IgD-negative memory B cell (primary cell): Measurements from ENCODE around the gene LUC7L3. TPM values are rescaled to one million over a fixed set of nuclear protein-coding genes. Genes with fewer than 3 reads are reported as not detected.

ENCODE experiments used
- H3K27ac Mint-ChIP-seq, 3 donors: one replicate each; pipeline ENCODE4 v1.8.0; 2020 to 2022; ENCODE audit warnings: mild to moderate bottlenecking in 3 of 3, mixed read lengths in 3 of 3, moderate library complexity in 1 of 3
- H3K27me3 Mint-ChIP-seq: one replicate; pipeline ENCODE4 v1.8.0; 2021; ENCODE audit warnings: mixed read lengths
- H3K36me3 Mint-ChIP-seq: one replicate; pipeline ENCODE4 v1.8.0; 2020; ENCODE audit warnings: mild to moderate bottlenecking, mixed read lengths
- H3K4me1 Mint-ChIP-seq, 3 donors: one replicate each; pipeline ENCODE4 v1.8.0; 2020 to 2022; ENCODE audit warnings: mixed read lengths in 3 of 3, mild to moderate bottlenecking in 1 of 3
- H3K4me3 Mint-ChIP-seq, 4 donors: one replicate each; pipeline ENCODE4 v1.8.0; 2020 to 2022; ENCODE audit warnings: mild to moderate bottlenecking in 4 of 4, mixed read lengths in 4 of 4, moderate library complexity in 3 of 4
- H3K9me3 Mint-ChIP-seq, 3 donors: one replicate each; pipeline ENCODE4 v1.8.0; 2020 to 2021; ENCODE audit warnings: mixed read lengths in 3 of 3, mild to moderate bottlenecking in 1 of 3
- polyA plus RNA-seq: library from polyadenylated mRNA; unstranded; fragments of 300-500 nt; fragmentation: Illumina TruSeq; gene quantifications from one replicate; pipeline ENCODE4 v1.2.3, GENCODE V29; 2021

Gene LUC7L3
- polyA plus RNA-seq, 1 donor from 2014 or later: 65.5 TPM

DNA sequence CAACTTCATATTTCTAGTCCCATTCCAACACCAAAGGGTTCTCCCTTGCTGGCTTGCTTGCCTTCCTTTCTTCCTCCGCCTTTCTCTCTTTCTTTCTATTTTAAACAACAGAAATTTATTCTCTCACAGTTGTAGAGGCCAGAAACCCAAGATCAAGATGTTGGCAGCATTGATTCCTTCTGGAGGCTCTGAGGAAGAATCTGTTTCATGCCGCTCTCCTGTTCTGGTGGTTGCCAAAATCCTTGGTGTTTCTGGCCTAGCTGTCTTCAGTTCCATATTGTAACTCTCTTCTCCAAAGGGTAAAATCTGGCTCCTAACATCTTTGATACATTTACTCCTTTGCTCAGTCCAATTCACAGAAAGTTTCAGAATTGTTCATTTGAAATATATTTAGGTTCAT lies 50.9 kb downstream of the LUC7L3 start:
- no peaks in the 10 kb centered on the region for H3K36me3 Mint-ChIP-seq
- H3K9me3 Mint-ChIP-seq: no peaks in the 10 kb centered on the region
- H3K4me1 Mint-ChIP-seq: peaks cover 9 to 18% (median 13%) of the 10 kb centered on the region in 3 donors
- no peak overlapping the region for H3K4me3 Mint-ChIP-seq
- H3K27ac Mint-ChIP-seq: peak overlapping the region in 1 of 3 donors; percentile 63
- H3K27me3 Mint-ChIP-seq: no peaks in the 10 kb centered on the region

DNA sequence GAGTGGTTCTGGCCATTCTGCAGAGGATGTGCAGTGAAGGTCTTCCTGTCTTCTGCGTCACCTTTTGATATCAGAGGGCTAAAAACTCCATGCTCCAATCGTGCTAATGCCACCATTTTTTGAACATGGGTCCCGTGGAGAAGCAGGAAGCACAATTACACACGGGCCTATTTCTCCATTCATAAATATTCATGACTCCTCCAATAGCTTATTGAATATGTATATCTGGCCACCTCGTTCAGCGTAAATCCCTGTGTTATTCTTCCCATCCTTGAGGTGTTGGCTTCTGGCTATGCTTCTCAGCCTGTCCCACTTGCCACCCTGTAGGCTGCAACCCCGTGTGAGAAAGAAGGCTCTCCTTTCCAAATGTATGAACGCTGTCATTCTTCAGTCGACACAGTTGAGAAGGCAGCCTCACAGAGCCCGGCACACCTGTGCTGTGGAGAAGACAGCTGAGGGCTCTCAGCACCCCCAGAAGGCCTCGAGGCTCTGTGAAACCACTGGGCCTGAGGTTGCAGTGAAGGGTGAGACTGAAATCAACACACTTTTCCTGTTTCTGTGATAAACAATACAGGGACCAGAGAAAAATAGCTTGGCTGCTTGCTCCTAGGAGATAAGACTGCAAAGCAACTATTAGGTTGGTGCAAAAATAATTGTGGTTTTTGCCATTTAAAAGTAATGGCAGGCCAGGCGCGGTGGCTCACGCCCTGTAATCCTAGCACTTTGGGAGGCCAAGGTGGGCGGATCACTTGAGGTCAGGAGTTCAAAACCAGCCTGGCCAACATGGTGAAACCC lies 52.8 kb downstream of the LUC7L3 start:
- Mint-ChIP-seq H3K27me3 (no peaks in the 10 kb centered on the region), H3K9me3 (no peaks in the 10 kb centered on the region), H3K36me3 (no peaks in the 10 kb centered on the region), H3K4me1 (peaks cover 0 to 5% (median 4%) of the 10 kb centered on the region in 3 donors), H3K27ac (no peak overlapping the region), H3K4me3 (no peak overlapping the region)

DNA sequence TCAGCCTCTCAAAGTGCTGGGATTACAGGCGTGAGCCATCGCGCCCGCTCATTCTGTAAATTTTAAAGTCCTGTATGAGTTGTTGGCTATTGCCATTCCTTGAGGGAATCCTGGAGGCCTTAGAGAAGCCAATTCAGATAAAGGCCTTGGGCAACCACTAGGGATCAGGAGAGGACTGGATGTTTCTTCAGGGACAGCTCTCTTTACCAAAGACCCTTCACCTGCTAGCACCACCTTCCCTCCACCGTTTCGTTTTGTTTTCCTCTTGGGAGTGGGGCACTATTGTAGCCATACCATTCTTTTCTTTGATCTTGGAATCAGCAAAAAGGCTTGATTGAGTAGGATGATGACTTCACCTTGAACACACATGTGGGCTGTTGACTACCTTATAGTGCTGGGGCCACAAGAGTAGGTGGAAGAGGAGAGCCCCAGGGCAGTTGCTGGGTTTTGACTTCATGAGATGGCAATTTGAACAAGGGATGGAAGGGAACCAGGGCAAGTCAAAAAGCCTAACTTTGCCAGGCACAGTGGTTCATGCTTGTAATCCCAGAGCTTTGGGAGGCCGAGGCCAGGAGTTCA lies 54.9 kb downstream of the LUC7L3 start:
- Mint-ChIP-seq H3K4me1 (peaks cover 0 to 5% (median 4%) of the 10 kb centered on the region in 3 donors), H3K27me3 (no peaks in the 10 kb centered on the region), H3K36me3 (no peaks in the 10 kb centered on the region), H3K27ac (no peak overlapping the region), H3K9me3 (no peaks in the 10 kb centered on the region), H3K4me3 (no peak overlapping the region)

DNA sequence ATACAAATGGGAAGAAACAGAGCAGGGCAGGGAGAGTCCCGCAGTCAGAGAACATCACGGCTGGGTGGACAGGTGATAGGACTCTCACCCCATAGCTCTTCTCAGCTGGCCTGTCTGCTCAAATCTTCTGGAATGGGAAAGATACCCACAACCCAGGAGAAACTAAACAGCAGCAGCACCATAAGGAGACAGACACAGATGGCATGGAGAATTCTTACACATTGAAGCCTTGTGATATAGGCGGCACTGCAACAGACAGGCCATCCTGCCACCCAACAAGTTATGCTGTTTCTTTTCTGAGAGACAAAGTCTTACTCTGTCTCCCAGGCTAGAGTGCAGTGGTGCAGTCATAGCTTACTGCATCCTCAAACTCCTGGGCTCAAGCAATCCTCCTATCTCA lies 56.5 kb downstream of the LUC7L3 start:
- Mint-ChIP-seq H3K27ac (no peak overlapping the region), H3K36me3 (no peaks in the 10 kb centered on the region), H3K4me3 (no peak overlapping the region), H3K27me3 (no peaks in the 10 kb centered on the region), H3K4me1 (peaks cover 0 to 5% (median 4%) of the 10 kb centered on the region in 3 donors), H3K9me3 (no peaks in the 10 kb centered on the region)

DNA sequence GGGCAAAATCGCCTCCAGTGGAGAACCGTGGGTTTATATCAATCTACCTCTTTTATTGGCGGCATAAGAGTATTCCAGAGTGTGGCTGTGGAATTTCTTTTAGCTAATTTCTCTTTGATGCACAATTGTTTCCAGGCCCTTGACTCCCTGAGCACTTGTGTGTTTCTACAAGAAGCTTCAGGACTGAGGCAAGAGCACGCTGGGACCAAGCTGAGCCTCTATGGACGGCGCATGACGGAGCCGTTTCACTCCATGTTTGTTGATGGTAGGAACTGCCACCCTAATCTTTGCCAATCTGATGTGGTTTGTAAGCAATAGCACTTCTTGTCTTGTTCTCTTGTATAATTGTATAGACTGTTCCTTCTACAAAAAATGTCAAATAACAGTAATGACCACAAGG lies 59.1 kb downstream of the LUC7L3 start:
- Mint-ChIP-seq H3K4me1 (peaks cover 0 to 5% (median 3%) of the 10 kb centered on the region in 3 donors), H3K9me3 (no peaks in the 10 kb centered on the region), H3K27me3 (peaks cover 2% of the 10 kb centered on the region), H3K36me3 (no peaks in the 10 kb centered on the region), H3K27ac (no peak overlapping the region), H3K4me3 (no peak overlapping the region)

DNA sequence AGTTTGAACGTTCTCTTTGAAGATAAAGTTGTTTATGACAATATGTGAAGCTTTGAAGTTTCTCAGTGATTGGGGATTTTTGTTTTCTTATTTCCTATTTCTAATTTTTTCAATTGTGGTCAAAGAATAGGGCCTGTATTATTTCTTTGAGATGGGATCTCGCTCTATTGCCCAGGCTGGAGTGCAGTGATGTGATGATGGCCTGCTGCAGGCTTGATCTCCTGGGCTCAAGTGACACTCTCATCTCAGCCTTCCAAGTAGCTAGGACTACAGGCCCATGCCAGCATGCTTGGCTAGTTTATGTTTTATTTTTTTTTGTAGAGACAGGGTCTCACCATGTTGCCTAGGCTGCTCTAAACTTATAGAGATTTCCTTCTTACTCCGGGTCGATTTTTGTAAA lies 59.6 kb downstream of the LUC7L3 start:
- Mint-ChIP-seq H3K36me3 (no peaks in the 10 kb centered on the region), H3K27ac (no peak overlapping the region), H3K4me1 (peaks cover 0 to 5% (median 3%) of the 10 kb centered on the region in 3 donors), H3K9me3 (no peaks in the 10 kb centered on the region), H3K27me3 (peaks cover 2% of the 10 kb centered on the region), H3K4me3 (no peak overlapping the region)

DNA sequence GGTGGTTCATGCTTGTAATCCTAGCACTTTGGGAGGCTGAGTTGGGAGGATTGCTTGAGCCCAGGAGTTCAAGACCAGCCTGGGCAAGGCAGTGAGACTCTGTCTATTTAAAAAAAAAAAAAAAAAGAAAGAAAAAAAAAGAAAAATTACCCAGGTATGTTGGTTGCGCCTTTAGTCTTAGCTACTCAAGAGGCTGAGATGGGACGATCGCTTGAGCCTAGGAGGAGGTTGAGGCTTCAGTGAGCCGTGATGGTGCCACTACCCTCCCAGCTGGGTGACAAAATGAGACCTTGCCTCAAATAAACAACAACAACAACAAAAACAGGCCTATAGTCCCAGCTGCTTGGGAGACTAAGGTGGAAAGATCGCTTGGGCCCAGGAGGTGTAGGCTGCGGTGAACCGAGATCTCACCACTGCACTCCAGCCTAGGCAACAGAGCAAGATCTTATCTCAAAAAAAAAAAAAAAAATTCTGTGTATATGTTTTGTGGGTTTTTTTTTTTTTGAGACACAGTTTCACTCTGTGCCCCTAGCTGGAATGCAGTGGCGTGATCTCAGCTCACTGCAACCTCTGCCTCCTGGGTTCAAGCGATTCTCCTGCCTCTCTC lies 60.4 kb downstream of the LUC7L3 start:
- Mint-ChIP-seq H3K36me3 (no peaks in the 10 kb centered on the region), H3K9me3 (no peaks in the 10 kb centered on the region), H3K27ac (no peak overlapping the region), H3K4me1 (peaks cover 0 to 5% (median 3%) of the 10 kb centered on the region in 3 donors), H3K4me3 (no peak overlapping the region), H3K27me3 (peaks cover 2% of the 10 kb centered on the region)

DNA sequence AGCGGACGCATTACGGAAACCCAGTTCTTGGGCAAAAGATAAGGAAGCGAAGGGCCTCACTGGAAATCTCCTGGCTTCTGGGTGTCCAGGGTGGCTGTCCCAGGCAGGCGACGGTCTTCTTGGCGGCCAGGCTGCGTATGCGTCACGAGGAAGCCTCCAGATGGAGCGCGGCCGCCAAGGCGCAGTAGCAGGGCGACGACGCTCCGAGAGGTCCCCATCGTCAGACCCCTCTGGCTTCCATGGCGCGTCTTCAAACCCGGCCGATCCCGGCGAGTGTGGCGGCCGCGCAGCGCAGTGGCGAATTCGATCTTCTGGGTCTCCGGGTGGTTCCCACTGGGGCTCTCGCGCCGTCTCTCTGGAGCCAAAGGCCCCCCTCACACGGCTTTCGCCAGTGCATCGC lies 61.8 kb downstream of the LUC7L3 start:
- Mint-ChIP-seq H3K27me3 (peaks cover 2% of the 10 kb centered on the region), H3K36me3 (no peaks in the 10 kb centered on the region), H3K4me3 (peak overlapping the region in 1 of 4 donors; percentile 60), H3K4me1 (peaks cover 0 to 5% (median 3%) of the 10 kb centered on the region in 3 donors), H3K9me3 (no peaks in the 10 kb centered on the region), H3K27ac (peak overlapping the region in 1 of 3 donors; percentile 16)

DNA sequence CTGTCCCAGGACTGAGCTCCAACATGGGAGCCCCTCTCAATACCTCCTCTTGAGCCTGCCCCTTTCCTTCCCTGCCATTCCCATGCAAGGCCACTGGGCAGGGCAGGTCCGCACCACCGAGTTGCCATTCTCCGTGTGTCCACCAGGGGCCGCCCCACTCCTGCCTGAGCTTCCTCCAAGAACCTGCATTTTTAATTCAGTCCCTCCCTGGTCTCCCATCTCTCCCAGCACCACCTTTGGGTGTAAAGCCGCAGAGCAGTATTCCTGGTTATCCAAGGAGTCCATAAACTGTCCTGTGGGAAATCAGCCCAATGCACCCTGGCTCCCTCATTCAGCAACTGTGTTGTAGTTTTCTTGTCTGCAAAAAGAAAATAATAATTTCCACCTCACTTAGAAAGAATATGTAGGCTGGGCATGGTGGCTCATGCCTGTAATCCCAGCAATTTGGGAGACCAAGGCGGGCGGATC lies 63.8 kb downstream of the LUC7L3 start:
- H3K4me3 Mint-ChIP-seq: peak overlapping the region in 2 of 4 donors; percentile 73 to 86

DNA sequence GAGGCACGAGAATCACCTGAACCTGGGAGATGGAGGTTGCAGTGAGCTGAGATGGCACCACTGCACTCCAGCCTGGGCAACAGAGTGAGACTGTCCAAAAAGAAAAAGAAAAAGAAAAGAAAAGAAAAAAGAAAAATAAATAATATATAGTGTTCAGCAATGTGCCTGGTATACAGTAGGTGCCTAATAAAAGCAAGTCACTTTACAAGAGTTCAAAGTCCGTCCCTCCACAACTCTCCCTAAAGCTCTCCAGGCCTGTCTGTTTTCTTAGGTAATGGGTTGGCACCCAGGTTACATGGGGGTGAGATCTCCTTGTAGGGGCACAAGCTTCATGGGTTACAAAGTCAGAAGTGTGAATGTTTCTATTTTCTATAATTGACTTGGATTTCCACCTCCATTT lies 64.5 kb downstream of the LUC7L3 start:
- Mint-ChIP-seq H3K27ac (no peak overlapping the region), H3K9me3 (no peaks in the 10 kb centered on the region), H3K4me3 (peak overlapping the region in 1 of 4 donors; percentile 0), H3K36me3 (no peaks in the 10 kb centered on the region), H3K27me3 (peaks cover 6% of the 10 kb centered on the region), H3K4me1 (peaks cover 0 to 5% (median 3%) of the 10 kb centered on the region in 3 donors)

More for the DNA sequence above, 63.8 kb downstream of the LUC7L3 start:
- no peaks in the 10 kb centered on the region for H3K9me3 Mint-ChIP-seq
- H3K36me3 Mint-ChIP-seq: no peaks in the 10 kb centered on the region
- peaks cover 0 to 5% (median 3%) of the 10 kb centered on the region in 3 donors for H3K4me1 Mint-ChIP-seq
- peaks cover 2% of the 10 kb centered on the region for H3K27me3 Mint-ChIP-seq
- no peak overlapping the region for H3K27ac Mint-ChIP-seq

DNA sequence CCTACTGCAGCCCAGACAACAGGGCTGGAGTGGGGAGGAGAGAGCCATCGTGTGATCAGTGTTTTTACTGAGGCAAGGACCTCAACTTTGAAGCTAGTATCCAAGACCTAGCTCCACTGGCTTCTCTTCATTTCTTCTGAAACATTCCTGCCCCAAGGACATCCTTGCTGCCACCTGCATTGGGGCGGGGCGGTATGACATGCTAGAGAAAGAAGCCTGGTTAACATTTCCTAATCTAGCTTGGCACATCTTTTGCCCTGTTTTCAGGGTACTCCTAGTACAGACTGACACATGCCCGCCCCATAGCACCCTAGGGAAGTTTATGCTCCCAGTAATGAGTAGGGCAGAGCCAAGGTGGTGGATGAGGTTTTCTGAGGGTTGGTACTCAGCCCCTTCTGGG lies 65.7 kb downstream of the LUC7L3 start:
- H3K4me3 Mint-ChIP-seq: no peak overlapping the region
- no peaks in the 10 kb centered on the region for H3K9me3 Mint-ChIP-seq
- peaks cover 6% of the 10 kb centered on the region for H3K27me3 Mint-ChIP-seq
- no peak overlapping the region for H3K27ac Mint-ChIP-seq
- peaks cover 0 to 5% (median 3%) of the 10 kb centered on the region in 3 donors for H3K4me1 Mint-ChIP-seq
- H3K36me3 Mint-ChIP-seq: no peaks in the 10 kb centered on the region

DNA sequence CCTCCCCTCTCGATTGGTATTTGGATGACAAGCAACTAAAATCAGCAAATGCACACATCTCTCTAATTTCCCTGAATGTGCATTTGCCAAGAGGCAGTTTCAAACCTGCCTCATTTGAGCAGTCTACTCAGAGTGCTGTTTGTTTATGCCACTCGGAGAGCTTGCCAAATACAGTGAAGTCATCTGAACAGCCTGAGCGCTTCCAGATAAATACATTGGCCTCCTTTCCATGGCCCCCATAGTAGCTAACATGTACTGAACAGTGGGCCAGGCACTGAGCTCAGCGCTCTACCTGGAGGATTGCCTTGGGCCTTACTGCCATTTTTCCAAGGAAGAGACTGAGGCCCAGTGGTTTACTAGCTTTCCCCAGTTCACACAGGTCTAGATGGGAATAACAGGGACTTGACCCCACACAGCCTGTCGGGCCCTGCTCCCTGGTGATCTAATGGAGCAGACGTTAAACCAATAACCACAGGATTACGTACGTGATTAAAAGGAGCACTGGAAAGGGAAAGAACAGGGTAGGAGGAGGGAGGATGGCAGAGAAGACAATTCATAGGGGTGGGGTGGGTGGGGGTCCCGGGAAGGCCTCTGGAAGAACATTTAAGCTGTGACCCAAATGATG lies 66.7 kb downstream of the LUC7L3 start:
- peaks cover 0 to 5% (median 3%) of the 10 kb centered on the region in 3 donors for H3K4me1 Mint-ChIP-seq
- no peak overlapping the region for H3K27ac Mint-ChIP-seq
- no peak overlapping the region for H3K4me3 Mint-ChIP-seq
- H3K36me3 Mint-ChIP-seq: no peaks in the 10 kb centered on the region
- peaks cover 6% of the 10 kb centered on the region for H3K27me3 Mint-ChIP-seq
- no peaks in the 10 kb centered on the region for H3K9me3 Mint-ChIP-seq

DNA sequence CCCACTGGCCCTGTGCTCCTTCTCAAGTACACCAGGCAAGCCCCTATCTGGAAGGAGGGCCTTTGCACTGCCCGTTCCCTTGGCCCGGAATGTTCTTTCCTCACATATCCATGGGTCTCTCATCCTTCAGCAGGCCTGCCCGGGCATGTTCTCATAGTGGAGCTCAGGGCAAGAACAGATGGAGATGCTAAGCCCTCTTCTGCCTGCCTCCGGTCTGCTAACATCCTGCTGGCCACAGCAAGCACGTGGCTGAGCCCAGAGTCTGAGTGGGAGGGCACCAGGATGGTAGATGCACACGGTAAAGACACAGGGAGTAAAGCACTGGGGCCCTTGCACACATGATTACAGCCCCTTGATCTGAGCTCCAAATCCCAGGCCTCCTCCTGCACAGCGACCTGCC lies 67.7 kb downstream of the LUC7L3 start:
- no peaks in the 10 kb centered on the region for H3K9me3 Mint-ChIP-seq
- H3K27ac Mint-ChIP-seq: no peak overlapping the region
- peak overlapping the region in 1 of 4 donors; percentile 30 for H3K4me3 Mint-ChIP-seq
- no peaks in the 10 kb centered on the region for H3K36me3 Mint-ChIP-seq
- peaks cover 6% of the 10 kb centered on the region for H3K27me3 Mint-ChIP-seq
- H3K4me1 Mint-ChIP-seq: peaks cover 0 to 5% (median 3%) of the 10 kb centered on the region in 3 donors

DNA sequence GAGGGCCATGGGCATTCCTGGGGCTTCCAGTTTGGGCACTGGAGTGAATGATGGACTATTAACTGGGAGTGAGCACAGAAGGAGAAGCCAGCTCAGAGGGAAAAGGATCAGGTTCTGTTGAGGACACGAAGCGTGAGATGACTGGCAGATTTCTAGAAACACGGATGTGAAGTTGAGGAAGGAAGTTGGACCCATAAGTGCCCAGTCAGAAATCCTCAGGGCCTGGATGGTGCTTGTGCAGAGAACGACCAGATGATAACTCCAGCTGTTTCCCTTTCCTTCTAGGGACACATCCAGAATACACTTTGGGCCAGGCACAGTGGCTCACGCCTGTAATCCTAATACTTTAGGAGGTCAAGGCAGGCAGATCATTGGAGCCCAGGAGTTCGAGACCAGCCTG lies 71.2 kb downstream of the LUC7L3 start:
- Mint-ChIP-seq H3K27ac (no peak overlapping the region), H3K36me3 (peaks cover 2% of the 10 kb centered on the region), H3K4me3 (no peak overlapping the region), H3K9me3 (no peaks in the 10 kb centered on the region), H3K27me3 (peaks cover 4% of the 10 kb centered on the region), H3K4me1 (no peaks in the 10 kb centered on the region)

DNA sequence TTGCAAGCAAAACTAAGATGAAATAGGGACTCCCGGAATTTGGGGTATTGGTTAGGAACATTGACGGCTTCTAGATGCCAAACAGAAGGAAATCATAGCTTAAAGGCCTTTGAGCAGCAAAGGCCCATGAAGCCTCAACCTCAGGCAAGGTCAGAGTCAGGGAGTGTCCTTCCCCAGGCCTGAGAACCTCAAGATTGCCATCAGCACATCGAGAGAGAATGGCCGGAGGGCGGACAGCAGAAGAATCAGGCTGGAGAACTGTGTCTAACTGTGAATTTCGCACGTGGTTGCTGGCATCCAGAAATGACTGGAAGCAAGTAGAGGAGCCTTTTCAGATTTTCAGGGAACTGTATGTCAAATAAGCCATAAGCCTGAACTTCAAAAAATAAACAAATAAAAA lies 72.7 kb downstream of the LUC7L3 start:
- no peaks in the 10 kb centered on the region for H3K4me1 Mint-ChIP-seq
- H3K27ac Mint-ChIP-seq: no peak overlapping the region
- H3K9me3 Mint-ChIP-seq: no peaks in the 10 kb centered on the region
- H3K27me3 Mint-ChIP-seq: peaks cover 4% of the 10 kb centered on the region
- H3K36me3 Mint-ChIP-seq: peaks cover 2% of the 10 kb centered on the region
- no peak overlapping the region for H3K4me3 Mint-ChIP-seq
